ENCODE data around the gene TOPBP1.
"Not testable (repeated sequence)": the region's sequence is repeated elsewhere in the genome, so short reads cannot be mapped to it uniquely, and the experiment has no call there.

TOPBP1 gene

DNA sequence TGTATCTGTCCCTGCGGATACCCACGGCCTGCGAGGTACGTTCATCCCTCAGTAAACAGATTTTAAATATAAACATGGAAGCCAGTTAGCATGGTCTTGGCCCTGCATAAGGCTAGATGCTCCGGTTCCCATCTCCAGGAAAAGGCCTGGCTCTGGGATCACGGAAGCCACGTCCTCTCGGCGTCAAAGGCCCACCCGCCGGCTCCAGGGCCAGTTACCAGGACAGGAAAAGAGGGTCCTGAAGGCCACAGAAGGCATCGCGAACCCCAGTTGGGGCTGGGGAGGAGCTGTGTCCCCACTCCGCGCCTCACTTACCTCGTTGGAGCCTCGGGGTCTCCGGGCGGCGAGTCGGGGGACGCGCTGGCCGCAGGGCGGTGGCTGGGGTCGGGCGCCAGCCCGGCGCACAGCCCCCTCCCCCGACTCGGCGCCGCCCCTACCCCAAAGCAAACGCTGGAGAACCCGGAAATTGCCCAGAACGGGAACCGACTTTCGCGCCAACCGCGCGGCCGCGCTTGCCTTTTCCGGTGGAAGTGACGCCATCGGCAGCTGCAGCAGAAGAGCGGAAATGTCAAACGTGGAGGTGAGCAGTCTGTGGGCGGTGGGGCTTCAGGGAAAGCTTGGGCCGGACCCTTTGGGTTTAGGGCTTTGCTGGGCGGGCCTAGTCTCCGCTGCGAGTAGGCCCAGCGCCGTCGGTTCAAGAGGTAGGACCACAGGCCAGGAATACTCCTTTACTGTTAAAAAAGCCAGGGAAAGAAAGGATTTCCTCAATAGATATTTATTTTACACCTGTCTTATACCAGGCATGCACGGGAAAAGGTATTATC lies at the start of gene TOPBP1:
TSS of gene TOPBP1 (minus strand) at position 488 of the 824 bp plus-strand sequence. CDS start 814 bp downstream, outside the sequence.
- peak; percentile 87 for DNase-seq

DNA sequence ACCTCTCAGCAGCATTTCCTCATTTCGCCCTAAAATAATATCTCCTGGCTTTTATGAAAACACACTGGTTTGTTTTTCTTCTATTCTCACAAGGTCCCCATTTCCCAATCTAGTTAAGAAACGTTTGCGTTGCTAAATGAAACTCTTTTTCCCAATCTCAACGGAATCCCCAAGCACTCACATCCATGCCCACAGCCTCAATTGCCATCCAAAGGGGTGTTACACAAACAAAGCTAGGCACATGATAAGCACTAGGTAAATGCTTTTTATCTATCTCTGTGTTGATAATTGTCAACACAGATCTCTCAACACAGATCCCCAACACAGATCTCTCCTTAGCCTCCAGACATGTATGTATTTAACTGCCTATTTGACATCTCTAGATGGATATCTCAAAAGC lies 49.3 kb upstream of the TOPBP1 start:
- no peak for DNase-seq

DNA sequence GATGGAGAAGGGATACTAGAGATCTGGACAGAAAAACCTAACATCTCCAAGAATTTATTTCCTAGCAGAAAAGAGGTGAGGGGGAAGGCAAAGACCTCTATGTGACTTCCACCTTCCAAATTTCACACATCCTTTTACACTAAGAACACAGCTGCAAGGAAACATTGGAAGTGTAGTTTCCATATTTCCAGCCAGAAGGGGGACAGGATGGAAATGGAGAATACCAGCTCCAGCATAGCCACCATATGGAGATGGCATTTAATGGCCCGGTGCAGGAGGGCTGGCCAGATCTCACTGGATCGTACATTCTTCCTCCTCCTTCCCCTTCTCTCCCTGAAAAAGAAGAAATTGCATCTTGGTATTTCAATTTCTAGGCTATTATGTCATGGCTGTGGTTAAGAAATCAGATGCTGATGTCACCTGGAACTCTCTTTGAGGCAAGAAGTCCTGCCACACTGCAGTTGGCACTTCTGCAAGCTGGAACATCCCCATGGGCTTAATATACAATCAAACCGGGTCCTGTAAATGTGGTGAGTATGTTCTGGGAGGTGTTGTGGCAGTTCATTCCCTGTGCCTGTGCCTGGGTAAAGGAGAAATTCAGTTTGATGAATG lies 47.5 kb upstream of the TOPBP1 start:
- no peak for DNase-seq

DNA sequence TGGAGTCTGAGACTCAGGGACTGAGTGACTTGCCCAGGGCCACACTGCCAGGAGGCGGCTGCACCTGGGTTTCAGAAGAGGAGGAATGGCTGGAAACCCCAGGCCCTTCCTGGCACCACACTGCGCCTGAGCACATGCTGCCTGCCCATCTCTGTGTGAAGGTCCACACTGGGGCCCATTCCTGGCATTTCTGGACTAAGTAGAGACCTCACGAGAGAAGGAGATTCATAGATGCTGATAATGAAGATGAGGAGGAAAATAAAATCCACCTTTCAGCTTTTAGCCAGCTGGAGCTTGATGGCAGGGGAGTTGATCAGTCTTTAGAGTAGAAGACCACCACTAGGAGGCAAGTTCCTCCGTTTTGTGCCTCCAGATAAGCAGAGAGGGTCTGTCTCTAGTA lies 44.3 kb upstream of the TOPBP1 start:
- no peak for DNase-seq

DNA sequence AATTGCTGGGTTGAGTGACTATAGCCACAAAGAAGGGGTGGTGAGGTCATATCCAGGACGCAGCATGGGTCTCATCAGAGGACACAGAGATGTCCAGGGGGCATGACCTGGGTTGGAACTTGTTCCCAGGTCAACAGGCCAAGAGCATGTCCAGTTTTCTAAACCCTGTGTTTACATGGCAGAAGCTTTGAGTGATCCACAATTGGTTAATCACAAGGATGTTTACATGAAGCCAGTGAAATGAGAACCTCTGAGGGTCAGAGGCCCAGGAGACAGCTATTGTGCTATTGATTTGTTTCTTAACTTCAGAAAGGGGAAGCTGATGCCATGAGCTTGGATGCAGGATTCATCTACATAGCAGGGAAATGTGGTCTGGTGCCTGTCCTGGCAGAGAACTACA lies 42.2 kb upstream of the TOPBP1 start:
- DNase-seq = no peak

DNA sequence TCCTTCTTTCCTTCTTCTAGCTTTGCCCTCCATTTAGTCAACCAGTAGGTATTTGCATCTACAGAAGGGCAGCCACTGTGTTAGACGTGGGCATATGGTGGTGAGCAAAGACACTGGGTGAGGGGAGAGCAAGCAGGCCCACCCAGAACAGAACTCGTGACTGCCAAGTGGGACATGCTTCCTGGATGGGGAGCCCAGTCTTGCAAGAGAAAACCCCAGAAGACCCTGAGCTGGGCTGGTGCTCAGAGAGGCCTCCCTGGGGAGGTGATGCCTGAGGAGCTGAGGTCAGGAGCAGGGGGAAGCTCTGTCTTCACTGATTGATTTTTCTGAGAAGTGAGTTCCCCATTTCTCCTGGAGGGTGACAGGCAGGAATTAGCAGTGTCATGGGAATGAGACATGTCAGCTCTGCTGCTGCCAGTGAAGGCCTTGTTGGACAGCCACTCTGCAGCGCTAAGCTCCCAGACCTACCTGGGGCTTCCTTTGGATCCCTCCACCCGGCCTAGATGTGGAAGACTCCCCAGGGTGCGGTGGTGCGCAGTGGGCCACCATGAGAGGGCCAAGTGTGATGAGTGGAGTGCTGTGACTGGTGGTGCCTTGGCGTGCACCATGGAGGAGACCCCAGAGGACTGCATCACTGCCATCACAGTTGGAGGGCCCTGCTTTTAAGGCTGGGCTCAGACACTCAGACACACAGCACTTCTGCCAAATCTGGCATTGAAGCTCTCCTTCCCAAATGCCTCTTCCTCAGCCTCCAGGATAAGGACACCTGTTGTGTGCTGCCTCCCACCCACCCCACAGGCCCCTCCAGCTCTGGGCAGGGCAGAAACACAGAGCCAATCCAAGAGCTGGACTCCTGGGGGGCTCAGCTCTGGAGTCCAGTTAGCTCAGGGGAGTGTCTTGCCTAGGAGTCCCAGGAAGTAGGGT lies 40.0 kb upstream of the TOPBP1 start:
- DNase-seq = no peak

DNA sequence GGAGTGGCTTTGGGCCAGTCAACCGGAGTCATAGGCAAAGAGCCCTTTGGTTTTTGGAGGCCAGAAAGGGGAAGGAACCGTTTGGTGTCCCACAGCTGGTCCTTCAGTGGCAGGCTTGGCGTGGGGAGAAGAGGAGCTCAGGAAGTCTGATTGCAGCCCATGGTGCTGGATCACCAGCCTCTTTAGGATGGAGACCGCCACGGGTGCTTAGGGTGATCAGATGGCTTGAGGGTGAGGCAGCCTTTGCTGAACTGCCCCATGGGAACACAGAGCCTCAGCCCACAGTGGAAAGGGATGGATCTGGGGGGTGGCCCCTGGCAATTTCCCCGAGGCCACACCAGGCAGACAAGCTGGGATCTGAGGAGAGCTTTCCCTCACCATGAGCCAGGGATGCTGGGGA lies 38.6 kb upstream of the TOPBP1 start:
- no peak for DNase-seq

DNA sequence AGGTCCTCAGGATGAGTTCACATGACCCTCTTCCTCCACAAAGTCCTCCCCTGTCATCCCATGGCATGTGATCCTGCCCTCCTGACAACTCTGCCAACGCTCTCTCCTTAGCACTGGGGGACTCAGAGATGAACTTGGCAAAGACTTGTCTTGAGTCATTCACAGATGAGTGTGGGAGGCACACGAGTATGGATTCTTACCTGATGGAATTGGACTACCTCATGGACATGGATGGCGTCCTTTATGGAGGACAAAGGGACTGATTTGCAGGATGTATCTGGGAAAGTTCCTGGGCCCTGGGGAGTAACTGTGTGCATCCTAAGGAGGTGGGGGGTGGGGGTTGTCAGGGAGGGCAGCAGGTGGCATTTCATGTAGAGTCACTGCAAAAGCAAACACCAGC lies 38.2 kb upstream of the TOPBP1 start:
- DNase-seq = no peak

DNA sequence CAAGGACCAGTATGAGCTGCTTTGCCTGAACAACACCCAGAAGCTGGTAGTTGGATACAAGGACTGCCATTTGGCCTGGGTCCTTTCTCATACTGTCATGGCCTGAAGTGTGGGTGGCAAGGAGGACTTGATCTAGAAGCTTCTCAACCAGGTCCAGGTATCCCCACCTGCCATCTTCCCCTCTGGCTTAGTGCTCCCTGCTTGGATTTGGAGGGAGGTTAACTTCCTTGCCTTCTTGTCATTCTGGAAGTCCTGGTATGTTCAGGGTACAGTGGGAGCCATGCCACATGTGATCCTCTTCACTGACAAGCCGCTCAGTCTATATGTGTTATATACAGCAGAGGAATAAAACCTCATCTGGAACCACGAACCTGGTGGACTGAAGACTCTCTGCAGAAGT lies 37.7 kb upstream of the TOPBP1 start:
- DNase-seq = no peak

DNA sequence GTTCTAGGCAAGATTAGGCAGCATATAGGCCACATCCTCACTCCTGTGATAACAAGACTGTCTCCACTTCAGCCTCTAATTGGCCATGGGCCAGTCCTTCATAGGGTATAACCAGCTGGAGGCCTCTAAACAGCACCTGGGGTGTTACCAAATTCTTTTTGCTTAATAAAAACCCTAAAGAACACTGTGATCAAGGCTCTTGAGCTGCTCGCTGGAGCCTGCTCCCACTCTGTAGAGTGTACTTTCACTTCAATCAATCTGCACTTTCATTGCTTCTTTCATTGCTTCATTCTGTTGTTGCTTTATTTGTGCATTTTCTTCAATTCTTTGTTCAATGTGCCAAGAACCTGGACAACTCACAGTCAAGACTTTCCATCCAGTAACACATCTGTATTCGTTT lies 36.2 kb upstream of the TOPBP1 start:
- no peak for DNase-seq

DNA sequence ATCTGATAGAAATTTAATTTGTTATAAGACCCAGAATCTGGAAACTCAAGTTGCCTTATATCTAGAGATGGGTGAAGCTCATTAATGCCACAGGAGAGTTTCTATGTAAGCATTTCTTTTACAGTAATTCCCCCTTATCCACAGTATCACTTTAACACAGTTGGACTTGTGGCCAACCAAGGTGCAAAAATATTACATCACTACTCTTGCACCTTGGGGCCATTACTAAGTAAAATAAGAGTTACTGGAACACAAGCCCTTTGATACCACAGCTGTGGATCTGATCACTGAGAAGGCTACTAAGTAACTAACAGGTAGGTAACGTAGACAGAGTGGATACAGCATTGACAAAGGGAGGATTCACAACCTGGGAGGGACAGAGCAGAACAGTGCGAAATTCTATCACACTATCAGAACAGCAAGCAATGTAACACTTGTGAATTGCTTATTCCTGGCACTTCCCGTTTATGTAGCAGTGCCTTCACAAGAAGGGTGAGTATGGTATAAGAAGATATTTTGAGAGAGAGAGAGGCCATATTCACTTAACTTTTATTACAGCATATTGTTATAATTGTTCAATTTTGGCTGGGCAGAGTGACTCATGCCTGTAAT lies 33.9 kb upstream of the TOPBP1 start:
- DNase-seq = no peak

DNA sequence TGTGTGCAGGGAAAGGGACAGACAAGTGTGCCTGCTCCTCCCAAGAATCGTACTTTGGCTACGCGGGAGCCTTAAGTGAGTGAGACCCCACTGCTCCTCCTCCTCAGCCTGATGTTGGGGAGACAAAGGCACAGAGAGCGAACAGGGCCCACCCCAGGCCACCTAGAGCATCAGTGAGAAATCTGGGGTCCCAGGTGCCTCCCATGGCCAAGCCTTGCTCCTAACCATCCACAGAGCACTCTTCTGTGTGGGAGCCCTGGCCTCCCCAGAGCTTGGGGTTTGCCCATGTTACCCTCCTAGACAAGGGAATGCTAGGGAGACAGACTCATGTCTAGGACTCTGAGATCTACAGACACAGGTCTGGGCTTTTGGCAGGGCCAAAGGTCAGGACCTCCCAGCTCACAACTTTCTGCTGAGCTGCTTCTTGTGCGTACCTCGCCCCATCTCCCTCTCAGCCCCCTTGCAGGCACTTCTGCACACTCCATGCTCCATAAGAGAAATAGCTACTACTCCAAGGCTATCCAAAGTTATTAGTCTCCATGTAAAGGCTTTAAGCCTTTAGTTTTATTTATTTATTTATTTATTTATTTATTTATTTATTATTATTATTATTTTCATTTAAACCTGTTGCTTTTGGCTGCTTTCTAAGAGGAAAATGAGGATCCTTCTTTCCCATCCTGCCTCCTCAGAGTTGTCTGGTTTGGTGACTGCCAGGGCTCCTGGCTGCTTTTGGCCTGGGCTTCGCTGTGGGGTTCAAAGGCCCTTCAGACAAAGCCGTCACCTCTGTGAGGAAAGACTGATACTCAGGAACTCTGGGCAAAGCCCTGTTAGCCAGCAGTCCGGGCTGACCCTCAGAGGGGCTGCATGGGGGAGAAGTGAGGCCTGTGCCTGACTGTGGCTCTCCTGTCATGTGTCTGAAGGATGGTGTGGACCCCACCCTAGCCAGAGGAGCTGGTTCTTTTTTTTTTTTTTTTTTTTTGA lies 32.8 kb upstream of the TOPBP1 start:
- no peak for DNase-seq

DNA sequence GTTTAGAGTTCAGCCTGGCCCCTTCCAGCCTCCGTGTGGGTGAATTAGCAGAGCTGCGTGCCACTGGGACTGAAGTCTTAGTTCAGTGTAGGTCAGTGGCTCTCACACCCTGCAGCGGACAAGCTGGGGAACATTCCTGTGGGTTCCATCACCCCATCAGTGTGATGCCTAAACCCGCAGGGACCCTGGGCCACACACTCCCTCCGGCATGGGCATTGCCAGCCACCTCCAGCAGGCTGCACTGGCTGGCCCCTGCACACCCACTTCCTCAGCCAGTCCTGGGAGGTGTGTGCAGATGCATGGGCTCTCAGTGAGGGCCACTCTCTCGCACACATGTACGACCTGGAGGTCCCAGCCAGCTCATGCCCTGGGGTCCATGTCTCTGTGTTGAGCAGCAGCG lies 32.1 kb upstream of the TOPBP1 start:
- DNase-seq = no peak

DNA sequence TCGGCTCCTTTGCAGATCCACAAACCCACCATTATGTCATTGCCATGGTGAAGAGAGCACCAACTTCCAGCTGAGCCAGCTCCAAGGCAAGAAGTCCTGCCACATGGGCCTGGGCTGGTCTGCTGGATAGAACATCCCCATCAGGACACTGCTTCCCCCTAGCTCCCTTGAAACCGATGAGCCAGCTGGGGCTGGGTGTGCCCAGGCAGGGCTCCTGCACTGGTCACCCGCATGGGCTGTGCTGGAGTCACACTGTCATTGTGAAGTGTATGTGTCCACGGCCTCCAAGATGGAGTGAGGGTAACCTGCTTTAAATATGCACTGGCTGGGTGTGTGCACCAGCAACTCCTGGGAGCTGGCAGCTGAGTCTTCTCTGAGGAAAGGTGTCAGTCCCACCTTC lies 31.0 kb upstream of the TOPBP1 start:
- no peak for DNase-seq

DNA sequence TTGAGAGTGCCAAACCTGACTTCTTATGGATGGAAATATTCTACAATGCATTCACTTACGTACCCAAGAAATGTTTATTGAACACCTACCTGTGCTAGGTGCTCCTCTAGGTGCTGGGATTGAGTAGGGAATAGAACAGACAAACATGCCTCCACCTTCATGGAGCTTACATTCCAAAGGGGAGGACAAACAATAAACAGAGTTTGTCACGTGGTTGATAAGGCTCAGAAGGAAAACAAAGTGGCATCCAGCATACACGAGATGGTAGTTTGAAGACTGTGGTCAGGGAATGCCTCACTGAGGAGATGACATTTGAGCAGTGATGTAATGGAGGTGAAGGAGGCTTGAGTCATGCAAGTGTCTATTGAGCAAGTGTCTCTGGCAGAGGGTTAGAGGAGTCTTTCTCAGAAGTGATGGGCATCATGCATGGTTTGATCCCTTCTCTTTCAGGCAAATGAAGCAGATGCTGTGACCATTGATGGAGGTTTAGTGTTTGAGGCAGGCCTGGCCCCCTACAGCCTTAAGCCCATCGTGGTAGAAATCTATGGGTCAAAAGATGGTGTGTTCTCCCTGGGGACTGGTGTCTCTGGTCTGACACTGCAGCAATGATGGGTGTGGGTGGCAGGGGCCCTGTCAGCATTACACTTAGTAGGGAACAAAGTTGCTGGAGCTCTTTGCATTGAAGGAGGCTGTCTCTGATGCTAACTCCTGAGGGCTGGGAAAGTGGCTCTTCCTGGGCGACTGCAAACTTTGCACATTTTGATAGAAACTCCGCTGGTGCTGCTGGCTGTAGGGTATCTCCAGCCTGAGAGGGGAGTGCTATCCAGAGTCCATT lies 29.7 kb upstream of the TOPBP1 start:
- no peak for DNase-seq

DNA sequence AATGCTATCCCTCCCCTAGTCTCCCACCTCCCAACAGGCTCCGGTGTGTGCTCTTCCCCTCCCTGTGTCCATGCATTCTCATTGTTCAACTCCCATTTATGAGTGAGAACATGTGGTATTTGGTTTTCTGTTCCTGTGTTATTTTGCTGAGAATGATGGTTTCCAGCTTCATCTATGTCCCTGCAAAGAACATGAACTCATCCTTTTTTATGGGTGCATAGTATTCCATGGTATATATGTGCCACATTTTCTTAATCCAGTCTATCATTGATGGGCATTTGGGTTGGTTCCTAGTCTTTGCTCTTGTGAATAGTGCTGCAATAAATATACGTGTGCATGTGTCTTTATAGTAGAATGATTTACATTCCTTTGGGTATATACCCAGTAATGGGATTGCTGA lies 16.3 kb upstream of the TOPBP1 start:
- DNase-seq = not testable (repeated sequence)

DNA sequence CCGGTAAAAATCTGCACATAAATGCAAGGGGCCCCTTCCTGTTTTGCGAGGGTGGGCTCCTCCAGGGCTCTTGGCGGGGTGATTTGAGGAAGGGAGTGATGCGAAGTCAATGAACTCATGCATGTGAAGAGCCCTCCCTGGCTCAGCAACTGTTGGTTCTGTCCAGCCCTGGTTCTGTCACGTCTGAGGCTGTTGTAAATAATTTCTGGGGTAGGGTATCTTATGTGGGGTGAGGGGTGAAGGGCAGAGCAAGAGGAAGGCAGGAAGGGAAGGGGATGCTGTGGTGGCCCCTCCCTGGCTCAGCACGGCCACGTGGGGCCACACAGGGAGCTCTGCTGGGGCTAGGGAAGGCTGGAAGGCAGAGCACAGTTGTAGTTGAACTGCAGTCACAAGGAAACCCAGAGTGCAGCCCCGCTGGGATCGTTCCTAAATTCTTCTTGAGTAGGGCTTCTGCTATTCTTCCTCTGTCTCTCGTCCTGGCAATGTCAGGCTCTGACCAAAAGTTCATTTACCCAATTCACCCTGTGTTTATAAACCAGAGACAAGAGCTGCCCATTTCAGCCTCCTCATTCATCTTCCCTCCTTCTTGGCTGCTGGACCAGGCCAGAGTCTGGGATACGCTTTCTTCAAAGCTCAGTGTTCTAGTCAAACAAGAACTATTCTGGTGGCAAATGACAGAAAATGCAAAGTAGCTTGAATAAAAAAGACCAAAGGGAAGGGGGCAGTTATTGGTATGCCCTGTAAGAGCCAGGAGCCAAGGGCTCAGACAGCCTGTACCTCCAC lies 14.8 kb upstream of the TOPBP1 start:
- no peak for DNase-seq

DNA sequence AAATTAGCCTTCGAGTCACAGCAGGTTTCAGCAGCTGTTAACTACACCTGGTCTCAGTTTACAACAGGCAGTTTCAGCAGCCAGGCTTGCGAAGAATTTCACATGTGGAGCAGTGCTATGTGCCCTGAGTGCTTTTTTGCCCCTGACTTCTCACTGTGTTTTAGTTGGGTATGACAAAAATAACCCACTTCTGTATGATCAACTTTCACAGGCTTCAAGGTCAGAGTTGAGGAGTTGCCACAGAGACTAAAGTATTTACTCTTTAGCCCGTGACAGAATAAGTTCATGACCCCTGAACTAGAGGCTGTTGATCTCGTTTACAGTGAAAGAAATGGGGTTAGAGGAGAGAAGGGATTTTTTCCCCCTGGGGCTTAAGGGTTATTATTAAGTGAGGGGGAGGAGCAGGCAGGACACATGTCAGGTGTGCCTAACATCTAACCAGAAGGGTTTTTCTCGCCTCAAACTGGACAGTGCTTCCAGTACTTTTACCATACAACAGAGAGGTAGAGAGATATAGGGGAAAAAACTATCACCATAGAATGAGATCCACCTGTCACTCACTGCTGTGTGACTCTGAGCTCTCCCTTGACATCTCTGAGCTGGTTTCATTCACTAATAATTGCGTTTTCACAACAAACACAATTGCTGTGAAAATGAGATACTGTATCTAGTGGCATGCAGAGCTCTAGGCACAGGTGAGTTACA lies 14.0 kb upstream of the TOPBP1 start:
- DNase-seq = no peak

DNA sequence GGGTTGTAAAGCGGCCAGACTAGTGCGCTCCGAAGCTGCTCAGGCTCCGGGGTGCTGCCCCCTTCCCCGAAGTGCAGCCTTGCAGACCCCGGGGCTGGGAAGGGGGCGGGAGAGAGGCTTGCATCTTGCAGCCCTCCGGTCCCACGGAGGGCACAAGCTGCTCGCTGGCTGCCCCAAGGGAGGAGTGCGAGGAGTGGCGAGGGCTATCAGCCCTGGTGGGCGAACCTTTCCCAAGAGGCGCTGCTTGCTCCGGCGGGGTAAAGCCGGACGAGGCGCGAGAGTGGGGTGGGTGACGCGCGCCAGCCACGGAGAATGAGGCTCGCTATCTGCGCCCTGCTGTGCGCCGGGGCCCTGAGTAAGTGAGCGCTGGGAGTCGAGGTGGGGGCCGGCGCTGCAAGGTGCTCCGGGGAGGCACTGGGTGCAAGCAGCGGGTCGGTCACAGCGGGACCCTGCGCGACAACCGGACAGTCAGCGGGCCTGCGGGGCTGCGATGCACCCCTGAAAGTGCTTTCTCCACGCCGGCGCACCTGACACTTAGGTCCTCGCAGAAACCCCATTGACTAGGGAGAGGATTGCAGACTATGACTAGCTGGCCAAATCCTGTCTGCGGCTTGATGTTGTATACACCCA lies 12.7 kb upstream of the TOPBP1 start:
- DNase-seq = no peak

Data from stimulated activated CD4-positive, alpha-beta T cell treated with anti-CD3 and anti-CD28 coated beads, Interleukin-4, amount 100 ng/mL, for 1 hour (primary cell).